T-helper 17 cell (primary cell): ENCODE results near the gene RBFOX2. TPM values are rescaled to one million over a fixed set of nuclear protein-coding genes. Genes with fewer than 3 reads are reported as not detected.

ENCODE experiments used
- ATAC-seq: fragments of 150-1000 bp; cut with Tn5 transposase; 2 replicates; pipeline ENCODE4 v1.10.0; 2021; ENCODE audit warnings: mild to moderate bottlenecking, moderate library complexity
- DNase-seq, 3 donors: peaks; one replicate each; pipeline versions ENCODE4 v3.0.0 to v3.0.0-alpha.2; 2020 to 2021
- H3K9me3 ChIP-seq: one replicate; pipeline ENCODE4 v1.7.0; 2013; ENCODE audit warnings: low read length, mild to moderate bottlenecking; ENCODE audit not compliant: control insufficient read depth, poor library complexity, severe bottlenecking
- H3K27ac Mint-ChIP-seq: one replicate; pipeline ENCODE4 v1.8.0; 2022; ENCODE audit warnings: mild to moderate bottlenecking, moderate library complexity, mixed read lengths
- H3K27me3 Mint-ChIP-seq: one replicate; pipeline ENCODE4 v1.8.0; 2022; ENCODE audit warnings: mixed read lengths
- H3K36me3 Mint-ChIP-seq: one replicate; pipeline ENCODE4 v1.8.0; 2022; ENCODE audit warnings: low read depth, mixed read lengths
- H3K4me1 Mint-ChIP-seq: one replicate; pipeline ENCODE4 v1.8.0; 2022; ENCODE audit warnings: mild to moderate bottlenecking, mixed read lengths
- H3K4me3 Mint-ChIP-seq: one replicate; pipeline ENCODE4 v1.8.0; 2022; ENCODE audit warnings: mild to moderate bottlenecking, moderate library complexity, mixed read lengths
- total RNA-seq, 4 donors: library from RNA in 2 of 4; stranded (reverse) in 2 of 4; gene quantifications; one replicate each; pipeline ENCODE4 v1.2.3 and lab custom pipeline; 2022 to 2026

Gene RBFOX2
- total RNA-seq, 2 donors from 2014 or later, result 0.23 to 0.97 TPM

- H3K27ac Mint-ChIP-seq, result no peak overlapping the region
- peaks cover 52% of the 10 kb centered on the region for H3K27me3 Mint-ChIP-seq
- peaks cover 3% of the 10 kb centered on the region for H3K4me1 Mint-ChIP-seq
- ATAC-seq (no peak), DNase-seq (no peak)
- H3K36me3 Mint-ChIP-seq, result peaks cover 10% of the 10 kb centered on the region
- H3K9me3 ChIP-seq, result no peaks in the 10 kb centered on the region
- no peak overlapping the region for H3K4me3 Mint-ChIP-seq
These were observed 294.7 kb downstream of the RBFOX2 start for GRCh38 chr22:35733791-35734516.

GRCh38 chr22:35733036-35733435, 295.6 kb downstream of the RBFOX2 start:
- H3K4me1 Mint-ChIP-seq, result peaks cover 3% of the 10 kb centered on the region
- no peaks in the 10 kb centered on the region for H3K9me3 ChIP-seq
- H3K36me3 Mint-ChIP-seq, result peaks cover 10% of the 10 kb centered on the region
- peaks cover 51% of the 10 kb centered on the region for H3K27me3 Mint-ChIP-seq
- H3K4me3 Mint-ChIP-seq, result no peak overlapping the region
- no peak overlapping the region for H3K27ac Mint-ChIP-seq
- ATAC-seq (no peak), DNase-seq (no peak)

DNA sequence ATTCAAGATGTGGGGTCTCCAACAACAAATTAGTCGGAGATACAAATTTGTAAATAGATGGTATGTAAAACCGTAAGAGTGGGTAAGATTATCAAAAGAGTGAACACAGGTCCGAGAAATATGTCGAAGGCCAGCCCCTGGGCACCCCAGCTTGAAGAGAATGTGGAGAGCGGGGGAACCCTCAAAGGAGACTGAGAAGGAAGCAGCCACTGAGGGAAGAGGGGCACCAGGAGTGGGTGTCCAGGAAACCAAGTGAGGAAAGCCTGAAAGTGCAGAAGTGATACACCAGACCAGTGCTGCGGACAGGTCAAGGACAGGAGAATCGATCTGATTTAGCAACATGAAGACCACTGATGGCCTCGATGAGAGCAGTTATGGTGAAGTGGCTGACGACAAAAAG, 296.5 kb downstream of the RBFOX2 start:
- peaks cover 44% of the 10 kb centered on the region for H3K27me3 Mint-ChIP-seq
- no peak for ATAC-seq
- H3K27ac Mint-ChIP-seq, result no peak overlapping the region
- H3K4me1 Mint-ChIP-seq, result no peaks in the 10 kb centered on the region
- no peak overlapping the region for H3K4me3 Mint-ChIP-seq
- H3K9me3 ChIP-seq, result no peaks in the 10 kb centered on the region
- H3K36me3 Mint-ChIP-seq, result peaks cover 7% of the 10 kb centered on the region
- no peak for DNase-seq

DNA sequence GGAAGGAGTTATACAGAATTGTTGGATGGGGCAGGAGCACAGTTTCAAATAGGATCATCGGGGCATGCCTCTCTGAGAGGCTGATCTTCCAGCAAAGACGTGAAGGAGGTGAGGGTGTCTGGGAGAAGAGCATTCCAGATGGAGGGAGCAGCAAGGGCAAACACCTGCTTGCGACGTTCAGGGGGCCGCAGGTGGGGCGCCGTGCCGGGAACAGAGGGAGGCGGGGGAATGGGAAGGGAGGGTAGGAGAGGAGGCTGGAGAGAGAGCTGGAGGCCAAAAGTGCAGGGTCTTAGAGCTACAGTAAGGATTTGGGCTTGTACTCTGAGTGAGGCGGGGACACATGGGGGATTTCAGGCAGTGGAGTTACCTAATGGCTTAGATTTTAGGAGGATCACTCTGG, 297.3 kb downstream of the RBFOX2 start:
- DNase-seq, result no peak
- ATAC-seq, result no peak
- Mint-ChIP-seq H3K36me3 (peaks cover 7% of the 10 kb centered on the region), H3K27ac (no peak overlapping the region), H3K4me1 (peaks cover 1% of the 10 kb centered on the region), H3K27me3 (peaks cover 46% of the 10 kb centered on the region), H3K4me3 (no peak overlapping the region)
- no peaks in the 10 kb centered on the region for H3K9me3 ChIP-seq

DNA sequence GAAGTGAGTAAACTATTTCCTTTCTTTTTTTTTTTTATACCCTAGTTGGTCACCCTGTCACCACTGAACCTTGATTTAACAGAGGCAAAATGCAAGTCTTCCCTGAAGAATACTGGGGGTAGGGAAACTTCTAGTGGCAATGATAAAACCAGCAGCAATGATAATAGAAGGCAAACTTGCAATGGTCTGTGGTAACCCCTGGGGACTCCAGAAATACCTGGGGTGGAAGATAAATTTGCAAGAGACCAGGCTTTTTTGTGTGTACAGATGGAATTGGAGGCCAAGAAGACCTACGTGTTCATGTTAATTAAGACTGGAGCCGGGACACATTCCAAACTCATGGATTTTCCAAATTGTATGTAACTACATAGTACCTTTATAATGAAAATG, 299.3 kb downstream of the RBFOX2 start:
- H3K9me3 ChIP-seq, result no peaks in the 10 kb centered on the region
- Mint-ChIP-seq H3K36me3 (peaks cover 7% of the 10 kb centered on the region), H3K27ac (no peak overlapping the region), H3K4me3 (no peak overlapping the region), H3K27me3 (peaks cover 41% of the 10 kb centered on the region), H3K4me1 (peaks cover 2% of the 10 kb centered on the region)
- ATAC-seq (no peak), DNase-seq (no peak)

DNA sequence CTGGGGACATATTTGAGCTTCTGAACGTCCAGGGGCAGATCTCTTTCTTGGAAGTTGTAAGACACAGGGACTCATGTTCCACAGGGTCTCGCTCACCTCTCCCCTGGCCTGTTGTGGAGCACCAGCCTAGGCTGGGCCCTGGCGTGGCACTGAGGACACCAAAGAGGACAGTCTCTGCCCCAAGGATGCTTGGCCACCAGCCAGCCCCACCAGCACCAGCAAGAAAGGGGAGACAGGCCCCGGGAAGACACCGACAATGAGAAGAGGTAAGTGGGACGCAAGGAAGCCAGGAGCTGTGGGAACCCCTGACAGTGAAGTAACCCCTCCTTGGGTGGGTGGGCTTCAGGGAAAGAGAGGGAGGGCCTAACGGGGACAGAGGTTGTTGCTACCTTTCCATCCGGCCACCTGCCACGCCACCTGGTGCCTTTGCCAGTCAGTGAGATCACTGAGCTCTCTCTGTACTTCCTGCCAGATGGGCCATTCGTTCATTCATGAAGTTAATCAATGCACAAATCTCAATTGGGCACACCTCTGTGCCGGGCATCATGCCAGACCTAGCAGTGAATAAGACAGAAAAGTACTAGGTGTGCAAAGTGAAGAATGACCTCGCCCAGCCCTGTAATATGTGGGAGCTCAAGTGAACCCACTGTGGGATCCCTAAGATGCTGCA, 299.9 kb downstream of the RBFOX2 start:
- H3K4me3 Mint-ChIP-seq, result no peak overlapping the region
- H3K9me3 ChIP-seq, result no peaks in the 10 kb centered on the region
- no peak for ATAC-seq
- H3K27ac Mint-ChIP-seq, result no peak overlapping the region
- no peak for DNase-seq
- peaks cover 2% of the 10 kb centered on the region for H3K4me1 Mint-ChIP-seq
- H3K36me3 Mint-ChIP-seq, result peaks cover 7% of the 10 kb centered on the region
- H3K27me3 Mint-ChIP-seq, result peaks cover 41% of the 10 kb centered on the region

- no peak for DNase-seq
- H3K36me3 Mint-ChIP-seq, result peaks cover 7% of the 10 kb centered on the region
- H3K4me1 Mint-ChIP-seq, result peaks cover 2% of the 10 kb centered on the region
- H3K4me3 Mint-ChIP-seq, result no peak overlapping the region
- no peak overlapping the region for H3K27ac Mint-ChIP-seq
- peaks cover 41% of the 10 kb centered on the region for H3K27me3 Mint-ChIP-seq
- no peak for ATAC-seq
- no peaks in the 10 kb centered on the region for H3K9me3 ChIP-seq
These were observed 301.2 kb downstream of the RBFOX2 start for GRCh38 chr22:35727436-35727835.

GRCh38 chr22:35726933-35727332, 301.7 kb downstream of the RBFOX2 start:
- no peak for ATAC-seq
- no peak overlapping the region for H3K4me3 Mint-ChIP-seq
- H3K27me3 Mint-ChIP-seq, result peaks cover 36% of the 10 kb centered on the region
- peak overlapping the region; percentile 43 for H3K27ac Mint-ChIP-seq
- H3K9me3 ChIP-seq, result no peaks in the 10 kb centered on the region
- DNase-seq, result no peak
- peaks cover 7% of the 10 kb centered on the region for H3K36me3 Mint-ChIP-seq
- peaks cover 2% of the 10 kb centered on the region for H3K4me1 Mint-ChIP-seq

GRCh38 chr22:35726398-35726797, 302.2 kb downstream of the RBFOX2 start:
- ATAC-seq (no peak), DNase-seq (no peak)
- Mint-ChIP-seq H3K27me3 (peaks cover 31% of the 10 kb centered on the region), H3K27ac (peak overlapping the region; percentile 43), H3K4me1 (peaks cover 4% of the 10 kb centered on the region), H3K36me3 (peaks cover 4% of the 10 kb centered on the region), H3K4me3 (no peak overlapping the region)
- no peaks in the 10 kb centered on the region for H3K9me3 ChIP-seq

DNA sequence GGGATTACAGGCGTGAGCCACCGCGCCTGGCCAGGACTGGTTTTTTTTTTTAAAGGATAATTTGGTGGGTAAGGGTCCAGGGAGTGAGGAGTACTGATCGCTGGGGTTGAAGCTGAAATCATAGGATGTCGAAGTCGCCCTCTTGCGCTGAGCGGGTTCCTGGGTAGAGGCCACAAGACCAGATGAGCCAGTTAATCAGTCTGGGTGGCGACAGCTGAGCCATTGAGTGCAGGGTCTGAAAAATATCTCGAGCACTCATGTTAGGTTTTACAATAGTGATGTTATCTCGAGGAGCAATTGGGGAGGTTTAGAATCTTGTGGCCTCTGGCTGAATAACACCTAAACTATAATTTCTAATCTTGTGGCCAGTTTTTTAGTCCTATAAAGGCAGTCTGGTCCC, 303.1 kb downstream of the RBFOX2 start:
- DNase-seq (no peak), ATAC-seq (no peak)
- Mint-ChIP-seq H3K27me3 (peaks cover 22% of the 10 kb centered on the region), H3K4me1 (peaks cover 4% of the 10 kb centered on the region), H3K27ac (no peak overlapping the region), H3K36me3 (no peaks in the 10 kb centered on the region), H3K4me3 (no peak overlapping the region)
- H3K9me3 ChIP-seq, result no peaks in the 10 kb centered on the region

GRCh38 chr22:35721960-35722359, 306.7 kb downstream of the RBFOX2 start:
- ATAC-seq (no peak), DNase-seq (no peak)
- Mint-ChIP-seq H3K4me3 (no peak overlapping the region), H3K27me3 (peaks cover 10% of the 10 kb centered on the region), H3K27ac (no peak overlapping the region), H3K4me1 (peaks cover 4% of the 10 kb centered on the region), H3K36me3 (no peaks in the 10 kb centered on the region)
- H3K9me3 ChIP-seq, result no peaks in the 10 kb centered on the region

- no peaks in the 10 kb centered on the region for H3K9me3 ChIP-seq
- H3K27ac Mint-ChIP-seq, result no peak overlapping the region
- no peak for DNase-seq
- H3K4me3 Mint-ChIP-seq, result no peak overlapping the region
- no peak for ATAC-seq
- H3K36me3 Mint-ChIP-seq, result no peaks in the 10 kb centered on the region
- H3K4me1 Mint-ChIP-seq, result peaks cover 3% of the 10 kb centered on the region
- peaks cover 10% of the 10 kb centered on the region for H3K27me3 Mint-ChIP-seq
These were observed 309.3 kb downstream of the RBFOX2 start for GRCh38 chr22:35719212-35719875.

- no peaks in the 10 kb centered on the region for H3K9me3 ChIP-seq
- DNase-seq, result no peak
- Mint-ChIP-seq H3K4me1 (peaks cover 3% of the 10 kb centered on the region), H3K36me3 (no peaks in the 10 kb centered on the region), H3K27ac (no peak within 1 kb of the TSS), H3K27me3 (peaks cover 10% of the 10 kb centered on the region), H3K4me3 (no peak within 1 kb of the TSS)
- no peak for ATAC-seq
These were observed 311.1 kb downstream of the RBFOX2 start, which contains the start of gene APOL5 for GRCh38 chr22:35717572-35717971. APOL5 (plus strand) TSS chr22:35717872; CDS start chr22:35717872, 0 bp downstream.
